GM12891 (cell line): ENCODE results near the gene FSTL1.

ENCODE experiments used
- POLR2AphosphoS5 ChIP-seq: IDR thresholded peaks from 2 replicates; pipeline ENCODE4 v1.6.1; 2011; ENCODE audit warnings: low read depth, low read length, control low read depth
- SPI1 ChIP-seq: IDR thresholded peaks from 2 replicates; pipeline ENCODE4 v1.6.1; 2011; ENCODE audit warnings: low read depth, low read length, control low read depth
- TAF1 ChIP-seq: IDR thresholded peaks from 2 replicates; pipeline ENCODE4 v1.6.1; 2011; ENCODE audit warnings: low read depth, low read length, control low read depth

DNA sequence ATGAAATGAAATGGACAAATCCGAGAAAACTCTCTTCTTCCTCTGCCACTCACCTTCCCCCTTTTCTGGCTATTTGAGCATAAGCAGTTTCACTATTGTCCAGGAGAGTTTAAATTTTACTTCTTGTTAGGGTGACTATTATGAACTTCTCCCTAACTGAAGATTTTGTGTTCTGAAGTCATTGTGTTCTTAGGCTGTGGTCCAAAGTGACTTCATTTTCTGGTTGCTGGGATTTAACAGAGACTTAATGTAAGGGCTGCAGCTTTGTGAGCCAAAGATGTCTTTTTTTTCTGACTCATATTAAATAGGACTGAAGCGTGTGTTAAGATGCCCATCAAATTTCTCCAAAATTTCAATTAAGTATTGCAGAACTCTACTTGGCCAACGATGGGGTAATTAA, 46.5 kb upstream of the FSTL1 start:
- TF ChIP-seq TAF1 (no peak), SPI1 (no peak), POLR2AphosphoS5 (no peak)
